Hepatocyte (in vitro differentiated cells): Measurements from ENCODE around the gene CCNF.

Source experiments
- CTCF ChIP-seq: fragments of 200-600 bp; sonication (generic); IDR thresholded peaks from 2 replicates; pipeline ENCODE4 v1.5.1; 2016; ENCODE audit warnings: antibody characterized with exemption, mild to moderate bottlenecking; ENCODE audit not compliant: poor library complexity
- EZH2 ChIP-seq: fragments of 200-600 bp; sonication (generic); IDR thresholded peaks from 2 replicates; pipeline ENCODE4 v1.6.1; 2016; ENCODE audit warnings: antibody characterized with exemption, mild to moderate bottlenecking, borderline replicate concordance

GRCh38 chr16:2501946-2502895, 73.0 kb downstream of the CCNF start:
- TF ChIP-seq EZH2 (no peak), CTCF (no peak)
